WTC11 (cell line): ENCODE results near the gene CRY2. TPM values are rescaled to one million over a fixed set of nuclear protein-coding genes. Genes with fewer than 3 reads are reported as not detected.

Source experiments
- ATAC-seq: fragments of 200-7000 bp; cut with Tn5 transposase; 2 replicates; pipeline ENCODE4 v1.10.0; 2021; ENCODE audit warnings: mild to moderate bottlenecking, moderate library complexity
- CTCF ChIA-PET: fragments of 300-600 bp; sonication (Branson Sonifier 250); formaldehyde crosslinking; loops from one replicate; lab custom pipeline; 2021; ENCODE audit warnings: antibody characterized with exemption; lab: Charles Lee
- POLR2A ChIA-PET: fragments of 350-600 bp; sonication (Branson Sonifier 250); formaldehyde crosslinking; loops from one replicate; lab custom pipeline; 2021; ENCODE audit warnings: antibody characterized with exemption; lab: Charles Lee
- DNase-seq: peaks from one replicate; pipeline ENCODE4 v3.0.0; 2021; ENCODE audit warnings: low spot score
- H3K27ac Mint-ChIP-seq: 2 replicates; pipeline ENCODE4 v1.8.0; 2021; ENCODE audit warnings: mixed read lengths
- H3K27me3 Mint-ChIP-seq: 2 replicates; pipeline ENCODE4 v1.8.0; 2021; ENCODE audit warnings: low read depth, mild to moderate bottlenecking, moderate library complexity, mixed read lengths
- H3K36me3 Mint-ChIP-seq: 2 replicates; pipeline ENCODE4 v1.8.0; 2021; ENCODE audit warnings: mixed read lengths
- H3K4me1 Mint-ChIP-seq: 2 replicates; pipeline ENCODE4 v1.8.0; 2022; ENCODE audit warnings: mixed read lengths
- H3K4me3 Mint-ChIP-seq: 2 replicates; pipeline ENCODE4 v1.8.0; 2021; ENCODE audit warnings: mild to moderate bottlenecking, moderate library complexity, mixed read lengths
- H3K9me3 Mint-ChIP-seq: 2 replicates; pipeline ENCODE4 v1.8.0; 2021; ENCODE audit warnings: mixed read lengths
- AFF4 ChIP-seq: sonication (generic); formaldehyde crosslinking; IDR thresholded peaks from 2 replicates; pipeline ENCODE4 v1.8.1; 2023; ENCODE audit warnings: mild to moderate bottlenecking, missing genetic modification reagents, borderline replicate concordance
- ATF2 ChIP-seq: sonication (generic); formaldehyde crosslinking; IDR thresholded peaks from 2 replicates; pipeline ENCODE4 v1.8.1; 2022; ENCODE audit warnings: low read depth, missing genetic modification reagents, borderline replicate concordance
- ATF3 ChIP-seq: sonication (generic); formaldehyde crosslinking; conservative IDR thresholded peaks from 2 replicates; pipeline ENCODE4 v1.8.1; 2022; ENCODE audit warnings: mild to moderate bottlenecking, missing genetic modification reagents
- CREM ChIP-seq: sonication (generic); formaldehyde crosslinking; IDR thresholded peaks from 2 replicates; pipeline ENCODE4 v1.8.1; 2022; ENCODE audit warnings: mild to moderate bottlenecking, missing genetic modification reagents, moderate library complexity
- E2F5 ChIP-seq: sonication (generic); formaldehyde crosslinking; IDR thresholded peaks from 2 replicates; pipeline ENCODE4 v1.8.1; 2022; ENCODE audit warnings: mild to moderate bottlenecking, moderate library complexity, missing genetic modification reagents
- ERG ChIP-seq: fragments of 250-450 bp; sonication (Bioruptor Pico); IDR thresholded peaks from 2 replicates; pipeline ENCODE4 v1.8.0; 2021; ENCODE audit warnings: mild to moderate bottlenecking
- FOXJ3 ChIP-seq: sonication (generic); formaldehyde crosslinking; IDR thresholded peaks from 2 replicates; pipeline ENCODE4 v1.9.0; 2021; ENCODE audit warnings: missing genetic modification reagents, mild to moderate bottlenecking, borderline replicate concordance
- GTF2I ChIP-seq: fragments of 250-450 bp; sonication (Bioruptor Pico); conservative IDR thresholded peaks from 2 replicates; pipeline ENCODE4 v1.4.0; 2021; ENCODE audit warnings: mild to moderate bottlenecking
- JUN ChIP-seq: sonication (generic); formaldehyde crosslinking; IDR thresholded peaks from 2 replicates; pipeline ENCODE4 v1.8.0; 2023; ENCODE audit warnings: mild to moderate bottlenecking, missing genetic modification reagents
- NR2C2 ChIP-seq: sonication (generic); formaldehyde crosslinking; IDR thresholded peaks from 2 replicates; pipeline ENCODE4 v1.8.0; 2022; ENCODE audit warnings: mild to moderate bottlenecking, missing genetic modification reagents
- SOX15 ChIP-seq: fragments of 250-450 bp; sonication (Bioruptor Pico); IDR thresholded peaks from 2 replicates; pipeline ENCODE4 v1.9.0; 2021; ENCODE audit warnings: mild to moderate bottlenecking
- SP1 ChIP-seq: sonication (generic); formaldehyde crosslinking; conservative IDR thresholded peaks from 2 replicates; pipeline ENCODE4 v1.8.1; 2022; ENCODE audit warnings: missing genetic modification reagents
- ZBTB21 ChIP-seq: sonication (generic); formaldehyde crosslinking; IDR thresholded peaks from 2 replicates; pipeline ENCODE4 v1.8.1; 2023; ENCODE audit warnings: mild to moderate bottlenecking, missing genetic modification reagents, borderline replicate concordance
- ZNF121 ChIP-seq: sonication (generic); formaldehyde crosslinking; IDR thresholded peaks from 2 replicates; pipeline ENCODE4 v1.8.0; 2023; ENCODE audit warnings: missing genetic modification reagents
- ZNF138 ChIP-seq: sonication (generic); formaldehyde crosslinking; conservative IDR thresholded peaks from 2 replicates; pipeline ENCODE4 v1.8.1; 2022; ENCODE audit warnings: mild to moderate bottlenecking, moderate library complexity, missing genetic modification reagents
- ZNF219 ChIP-seq: sonication (generic); formaldehyde crosslinking; IDR thresholded peaks from 2 replicates; pipeline ENCODE4 v1.8.0; 2023; ENCODE audit warnings: missing genetic modification reagents, mild to moderate bottlenecking, borderline replicate concordance
- ZNF281 ChIP-seq: sonication (generic); formaldehyde crosslinking; IDR thresholded peaks from 2 replicates; pipeline ENCODE4 v1.8.0; 2023; ENCODE audit warnings: mild to moderate bottlenecking, missing genetic modification reagents
- ZNF317 ChIP-seq: sonication (generic); formaldehyde crosslinking; IDR thresholded peaks from 2 replicates; pipeline ENCODE4 v1.8.1; 2023; ENCODE audit warnings: low read depth, mild to moderate bottlenecking, moderate library complexity, missing genetic modification reagents, borderline replicate concordance
- ZNF416 ChIP-seq: fragments of 250-450 bp; sonication (Bioruptor Pico); IDR thresholded peaks from 2 replicates; pipeline ENCODE4 v1.9.0; 2021; ENCODE audit warnings: mild to moderate bottlenecking, inconsistent platforms
- ZNF425 ChIP-seq: fragments of 250-450 bp; sonication (Bioruptor Pico); conservative IDR thresholded peaks from 2 replicates; pipeline ENCODE4 v1.9.0; 2021; ENCODE audit warnings: mild to moderate bottlenecking
- ZNF532 ChIP-seq: fragments of 250-450 bp; sonication (Bioruptor Pico); IDR thresholded peaks from 2 replicates; pipeline ENCODE4 v1.9.0; 2021; ENCODE audit warnings: mild to moderate bottlenecking, borderline replicate concordance
- total RNA-seq: library from RNA; stranded (reverse); gene quantifications from 3 replicates; pipeline ENCODE4 v1.2.3, GENCODE V29; 2021

The CRY2 gene
- total RNA-seq, 1 experiment from 2014 or later: 18.3 TPM

- TF ChIP-seq ZNF416 (CRISPR knock-in tag) (no peak), NR2C2 (CRISPR knock-in tag) (no peak), E2F5 (CRISPR knock-in tag) (no peak), ZNF317 (no peak), AFF4 (no peak), SP1 (CRISPR knock-in tag) (no peak), ZNF138 (CRISPR knock-in tag) (no peak), FOXJ3 (CRISPR knock-in tag) (no peak), ERG (CRISPR knock-in tag) (no peak), ATF2 (CRISPR knock-in tag) (no peak), CREM (CRISPR knock-in tag) (no peak), ZNF219 (no peak), SOX15 (no peak), ZNF532 (CRISPR knock-in tag) (no peak), ATF3 (no peak)
These were observed 1.4 kb downstream of the CRY2 start (continued) for GRCh38 chr11:45848654-45849081.

- Mint-ChIP-seq H3K27ac (no peak overlapping the region), H3K9me3 (no peaks in the 10 kb centered on the region), H3K4me1 (peaks cover 43% of the 10 kb centered on the region), H3K36me3 (no peaks in the 10 kb centered on the region), H3K27me3 (peaks cover 19% of the 10 kb centered on the region), H3K4me3 (no peak overlapping the region)
- DNase-seq (no peak), ATAC-seq (no peak)
- ChIA-PET CTCF (interaction anchor here (1.1 kb wide), 1 partner anchor 79 kb away, joined by 5 read pairs; no protein-coding TSS in a partner anchor), POLR2A (no interaction called here)
- no peak for TF ChIP-seq ZBTB21 (CRISPR knock-in tag)
- no peak for TF ChIP-seq JUN (CRISPR knock-in tag)
- no peak for TF ChIP-seq ZNF281 (CRISPR knock-in tag)
- no peak for TF ChIP-seq ZNF121 (CRISPR knock-in tag)
- TF ChIP-seq ZNF317: no peak
- TF ChIP-seq ZNF425: no peak
- no peak for TF ChIP-seq GTF2I (CRISPR knock-in tag)
These were observed 3.2 kb downstream of the CRY2 start for GRCh38 chr11:45850446-45850845.
